Retinal pigment epithelial cell (primary cell): Measurements from ENCODE around the gene CAPZB.
"Not testable (repeated sequence)": the region's sequence is repeated elsewhere in the genome, so short reads cannot be mapped to it uniquely, and the experiment has no call there.

Source experiments
- DNase-seq: peaks from one replicate; pipeline ENCODE4 v3.0.0-alpha.2; 2010; ENCODE audit warnings: low read depth
- H3K4me3 ChIP-seq: 2 replicates; pipeline ENCODE4 v1.5.1; 2011; ENCODE audit warnings: mild to moderate bottlenecking, low read length, control low read depth, moderate library complexity
- CTCF ChIP-seq: conservative IDR thresholded peaks from 2 replicates; pipeline ENCODE4 v1.5.1; 2011; ENCODE audit warnings: low read depth, low read length, control low read depth, inconsistent platforms

Gene CAPZB

DNA sequence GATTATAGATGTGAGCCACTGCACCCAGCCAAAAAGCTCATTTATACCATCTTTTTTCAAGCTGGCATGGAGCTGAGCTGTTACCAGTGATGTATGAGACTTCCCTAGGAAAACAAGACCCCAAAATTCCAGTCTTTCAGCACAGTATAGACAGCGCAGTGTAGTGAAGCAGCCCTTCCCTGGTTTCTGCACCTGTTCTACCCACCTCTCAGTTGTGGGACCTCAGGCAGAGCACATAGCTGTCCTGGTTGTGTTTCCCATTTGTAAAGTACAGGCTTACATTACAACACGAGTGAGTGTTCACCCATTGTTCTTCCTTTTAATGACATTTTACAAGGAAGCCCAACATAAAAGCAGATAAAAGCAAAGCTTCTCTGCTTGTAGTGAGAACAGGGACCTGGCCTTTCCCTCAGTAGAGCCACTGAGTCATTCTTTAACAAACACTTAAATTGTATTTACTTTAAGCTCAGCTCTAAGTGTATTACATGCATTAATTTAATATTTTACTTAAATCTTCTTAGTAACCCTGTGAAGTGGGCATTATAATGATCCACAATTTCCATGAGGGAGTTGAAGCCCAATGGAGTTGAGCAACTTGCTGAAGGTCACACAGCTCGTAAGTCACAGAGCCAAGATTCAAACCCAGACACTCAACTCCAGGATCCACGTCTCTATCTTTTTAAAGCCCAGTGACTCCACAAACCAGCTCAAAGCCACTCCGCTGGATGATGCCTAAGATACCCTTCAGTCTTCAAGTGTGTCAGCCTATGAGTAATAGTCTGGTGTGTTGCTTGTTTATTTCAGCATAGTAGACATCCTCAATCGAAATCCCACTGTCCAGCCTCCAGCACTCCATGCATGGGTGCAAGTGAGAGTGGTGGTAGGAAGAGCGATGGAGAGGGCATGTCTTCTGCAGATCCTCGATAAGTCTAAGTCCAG lies 40.5 kb upstream of the CAPZB start:
- no peak for TF ChIP-seq CTCF
- no peak for DNase-seq
- H3K4me3 ChIP-seq, result no peak overlapping the region

DNA sequence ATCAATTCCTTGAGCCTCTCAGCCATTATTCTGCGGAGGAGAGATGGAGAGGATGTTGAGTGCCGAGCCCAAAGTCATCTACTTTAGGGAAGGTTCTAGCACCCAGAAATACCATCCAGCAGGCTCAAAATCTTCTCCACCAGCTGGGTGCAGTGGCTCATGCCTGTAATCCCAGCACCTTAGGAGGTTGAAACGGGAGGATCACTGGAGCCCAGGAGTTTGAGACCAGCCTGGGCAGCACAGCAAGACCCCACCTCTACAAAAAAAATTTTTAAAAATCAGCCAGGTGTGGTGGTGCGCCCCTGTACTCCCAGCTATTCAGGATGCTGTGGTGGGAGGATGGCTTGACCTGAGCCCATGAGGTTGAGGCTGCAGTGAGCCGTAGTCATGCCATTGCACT lies 39.5 kb upstream of the CAPZB start:
- H3K4me3 ChIP-seq, result no peak overlapping the region
- TF ChIP-seq CTCF, result no peak
- DNase-seq, result no peak

DNA sequence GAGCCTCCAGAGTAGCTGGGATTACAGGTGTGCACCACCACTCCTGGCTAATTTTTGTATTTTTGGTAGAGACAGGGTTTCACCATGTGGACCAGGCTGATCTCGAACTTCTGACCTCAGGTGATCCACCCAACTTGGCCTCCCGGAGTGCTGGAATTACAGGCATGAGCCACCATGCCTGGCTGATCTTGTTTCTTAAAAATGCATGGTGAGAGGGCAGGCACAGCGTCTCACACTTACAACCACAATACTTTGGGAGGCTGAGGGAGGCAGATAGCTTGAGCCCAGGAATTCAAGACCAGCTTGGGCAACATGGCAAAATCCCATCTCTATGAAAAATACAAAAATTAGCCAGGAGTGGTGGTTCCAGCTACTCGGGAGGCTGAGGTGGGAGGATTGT lies 37.2 kb upstream of the CAPZB start:
- DNase-seq, H3K4me3 ChIP-seq: not testable (repeated sequence)

- no peak overlapping the region for H3K4me3 ChIP-seq
- DNase-seq, result no peak
- no peak for TF ChIP-seq CTCF
Observed at GRCh38 chr1:19521411-19521810, 36.1 kb upstream of the CAPZB start.

GRCh38 chr1:19517017-19517416 lies 31.7 kb upstream of the CAPZB start:
- TF ChIP-seq CTCF, result no peak
- no peak for DNase-seq
- H3K4me3 ChIP-seq, result no peak overlapping the region

DNA sequence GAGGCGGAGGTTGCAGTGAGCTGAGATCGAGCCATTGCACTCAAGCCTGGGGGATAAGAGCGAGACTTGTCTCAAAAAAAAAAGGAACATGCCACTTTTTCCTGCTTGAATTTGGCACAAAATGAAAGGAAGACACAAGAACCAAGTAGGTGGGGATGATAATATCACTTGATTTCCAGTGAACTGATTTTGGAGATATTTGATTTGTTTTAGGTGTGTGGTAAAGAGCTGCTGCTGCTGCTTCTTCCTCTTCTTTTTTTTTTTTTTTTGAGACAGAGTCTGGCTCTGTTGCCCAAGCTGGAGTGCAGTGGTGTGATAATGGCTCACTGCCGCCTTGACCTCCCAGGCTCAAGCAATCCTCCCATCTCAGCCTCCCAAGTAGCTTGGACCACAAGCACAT lies 29.9 kb upstream of the CAPZB start:
- DNase-seq, result no peak
- H3K4me3 ChIP-seq, result no peak overlapping the region
- no peak for TF ChIP-seq CTCF

DNA sequence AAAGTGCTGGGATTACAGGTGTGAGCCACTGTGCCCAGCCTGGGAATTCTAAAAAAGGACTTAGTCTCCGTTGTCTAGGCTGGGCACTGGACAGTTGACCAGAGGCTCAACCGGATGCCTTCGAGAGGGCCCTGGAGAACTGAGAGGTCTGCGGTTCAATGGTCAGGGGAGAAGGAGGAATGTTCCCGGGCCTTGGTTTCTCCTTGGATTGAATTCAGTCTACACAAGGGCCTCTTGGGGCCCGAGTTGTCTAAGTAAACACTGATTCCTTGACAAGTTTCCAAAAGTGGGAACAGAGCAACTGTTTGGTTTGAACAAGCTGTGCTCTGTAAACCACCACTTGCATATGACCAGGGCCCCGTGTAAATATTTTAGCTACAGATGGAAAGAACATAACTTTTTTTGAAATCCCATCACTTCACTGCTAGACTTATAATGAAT lies 29.1 kb upstream of the CAPZB start:
- DNase-seq, result no peak
- H3K4me3 ChIP-seq, result no peak overlapping the region
- TF ChIP-seq CTCF, result no peak
